GM23338 (cell line): ENCODE results near the gene UBE2D3. TPM values are rescaled to one million over a fixed set of nuclear protein-coding genes. Genes with fewer than 3 reads are reported as not detected.

Experiments used
- ATAC-seq: fragments of 200-7000 bp; cut with Tn5 transposase; 3 replicates; pipeline ENCODE4 v1.9.1; 2020
- DNase-seq: peaks from one replicate; pipeline ENCODE4 v3.0.0-alpha.2; 2015; ENCODE audit warnings: low spot score
- H2AFZ ChIP-seq: fragments of 200-600 bp; sonication (generic); 2 replicates; pipeline ENCODE4 v1.8.0; 2016; ENCODE audit warnings: antibody characterized with exemption, mild to moderate bottlenecking, moderate library complexity
- H3F3A ChIP-seq: fragments of 200-600 bp; sonication (generic); replicated peaks from 2 replicates; pipeline ENCODE4 v1.8.0; 2017; ENCODE audit warnings: antibody characterized with exemption, mixed run types, low read depth
- H3K27ac ChIP-seq: fragments of 200-600 bp; sonication (generic); 2 replicates; pipeline ENCODE4 v1.6.1; 2016; ENCODE audit warnings: low read depth
- H3K27me3 ChIP-seq: fragments of 200-600 bp; sonication (generic); 2 replicates; pipeline ENCODE4 v1.8.0; 2016; ENCODE audit warnings: mild to moderate bottlenecking, mixed run types, moderate library complexity; ENCODE audit not compliant: insufficient read depth
- H3K36me3 ChIP-seq: fragments of 200-600 bp; sonication (generic); 2 replicates; pipeline ENCODE4 v1.8.0; 2016; ENCODE audit warnings: mild to moderate bottlenecking; ENCODE audit not compliant: insufficient read depth
- H3K4me1 ChIP-seq: fragments of 200-600 bp; sonication (generic); 2 replicates; pipeline ENCODE4 v1.8.0; 2016; ENCODE audit warnings: mild to moderate bottlenecking, moderate library complexity; ENCODE audit not compliant: insufficient read depth
- H3K4me2 ChIP-seq: fragments of 200-600 bp; sonication (generic); 2 replicates; pipeline ENCODE4 v1.7.1; 2017; ENCODE audit warnings: mixed run types
- H3K4me3 ChIP-seq: fragments of 200-600 bp; sonication (generic); 2 replicates; pipeline ENCODE4 v1.6.1; 2016; ENCODE audit warnings: mixed run types
- H3K79me2 ChIP-seq: fragments of 200-600 bp; sonication (generic); replicated peaks from 2 replicates; pipeline ENCODE4 v1.8.0; 2017; ENCODE audit warnings: mild to moderate bottlenecking; ENCODE audit not compliant: insufficient read depth
- H3K9me2 ChIP-seq: fragments of 200-600 bp; sonication (generic); 2 replicates; pipeline ENCODE4 v1.8.0; 2017; ENCODE audit not compliant: insufficient read depth
- H4K20me1 ChIP-seq: fragments of 200-600 bp; sonication (generic); replicated peaks from 2 replicates; pipeline ENCODE4 v1.8.0; 2017; ENCODE audit warnings: mild to moderate bottlenecking; ENCODE audit not compliant: insufficient read depth
- H3K27ac Mint-ChIP-seq: 2 replicates; pipeline ENCODE4 v1.8.0; 2020; ENCODE audit warnings: inconsistent platforms, mild to moderate bottlenecking, moderate library complexity, mixed read lengths
- H3K27me3 Mint-ChIP-seq: 3 replicates; pipeline ENCODE4 v1.8.0; 2022; ENCODE audit warnings: low read depth, mild to moderate bottlenecking, moderate library complexity, mixed read lengths, inconsistent platforms; ENCODE audit not compliant: insufficient read depth, poor library complexity
- H3K36me3 Mint-ChIP-seq: 3 replicates; pipeline ENCODE4 v1.8.0; 2021; ENCODE audit warnings: low read depth, mild to moderate bottlenecking, inconsistent platforms, moderate library complexity, mixed read lengths
- H3K4me1 Mint-ChIP-seq: 3 replicates; pipeline ENCODE4 v1.8.0; 2020; ENCODE audit warnings: mild to moderate bottlenecking, inconsistent platforms, mixed read lengths
- H3K4me3 Mint-ChIP-seq: 3 replicates; pipeline ENCODE4 v1.8.0; 2021; ENCODE audit warnings: moderate library complexity, mild to moderate bottlenecking, inconsistent platforms, mixed read lengths
- H3K9me3 Mint-ChIP-seq: 3 replicates; pipeline ENCODE4 v1.8.0; 2020; ENCODE audit warnings: moderate library complexity, mild to moderate bottlenecking, inconsistent platforms, mixed read lengths
- CREB1 ChIP-seq: fragments of 250-450 bp; sonication (Bioruptor Pico); IDR thresholded peaks from 2 replicates; pipeline ENCODE4 v1.5.0; 2020; ENCODE audit warnings: low read depth, mild to moderate bottlenecking, moderate library complexity
- EZH2 ChIP-seq: fragments of 200-600 bp; sonication (generic); IDR thresholded peaks from one replicate; pipeline ENCODE4 v1.8.0; 2017; ENCODE audit warnings: antibody characterized with exemption, mild to moderate bottlenecking, low read depth; ENCODE audit not compliant: unreplicated experiment
- POLR2AphosphoS5 ChIP-seq: IDR thresholded peaks from 2 replicates; pipeline ENCODE4 v1.6.1; 2016; ENCODE audit warnings: antibody characterized with exemption, low read depth
- ZNF114 ChIP-seq: fragments of 250-450 bp; sonication (Bioruptor Pico); IDR thresholded peaks from 2 replicates; pipeline ENCODE4 v1.5.0; 2020; ENCODE audit warnings: mild to moderate bottlenecking, moderate library complexity
- ZNF331 ChIP-seq: fragments of 250-450 bp; sonication (Bioruptor Pico); IDR thresholded peaks from 2 replicates; pipeline ENCODE4 v1.5.0; 2020; ENCODE audit warnings: low read depth, mild to moderate bottlenecking, moderate library complexity
- ZNF462 ChIP-seq: fragments of 250-450 bp; sonication (Bioruptor Pico); IDR thresholded peaks from 2 replicates; pipeline ENCODE4 v1.5.0; 2020; ENCODE audit warnings: mild to moderate bottlenecking, moderate library complexity
- polyA plus RNA-seq: library from polyadenylated mRNA; unstranded; fragments of >200 nt; fragmentation: Nextera tagmentation; extraction: Ambion mirVana; gene quantifications from 2 replicates; pipeline ENCODE4 v1.2.1, GENCODE V29; 2016
- total RNA-seq: library from RNA; depleted of rRNA; stranded (reverse); fragments of >200 nt; shearing (Covaris generic); gene quantifications from 2 replicates; pipeline ENCODE4 v1.2.3, GENCODE V29; 2014
- TF ChIP-seq, protein P1 (sequence below), 2 experiments: fragments of 200-600 bp in 1 of 2; sonication (generic) in 1 of 2; conservative IDR thresholded peaks; 2 replicates each; pipeline versions ENCODE4 v1.5.1 to v1.6.1; 2016 to 2017; ENCODE audit warnings: antibody characterized with exemption in 2 of 2, low read depth in 2 of 2, mild to moderate bottlenecking in 2 of 2, moderate library complexity in 1 of 2

UBE2D3 gene
- total and polyA plus RNA-seq, 2 experiments from 2014 or later, result 250 to 498 TPM

DNA sequence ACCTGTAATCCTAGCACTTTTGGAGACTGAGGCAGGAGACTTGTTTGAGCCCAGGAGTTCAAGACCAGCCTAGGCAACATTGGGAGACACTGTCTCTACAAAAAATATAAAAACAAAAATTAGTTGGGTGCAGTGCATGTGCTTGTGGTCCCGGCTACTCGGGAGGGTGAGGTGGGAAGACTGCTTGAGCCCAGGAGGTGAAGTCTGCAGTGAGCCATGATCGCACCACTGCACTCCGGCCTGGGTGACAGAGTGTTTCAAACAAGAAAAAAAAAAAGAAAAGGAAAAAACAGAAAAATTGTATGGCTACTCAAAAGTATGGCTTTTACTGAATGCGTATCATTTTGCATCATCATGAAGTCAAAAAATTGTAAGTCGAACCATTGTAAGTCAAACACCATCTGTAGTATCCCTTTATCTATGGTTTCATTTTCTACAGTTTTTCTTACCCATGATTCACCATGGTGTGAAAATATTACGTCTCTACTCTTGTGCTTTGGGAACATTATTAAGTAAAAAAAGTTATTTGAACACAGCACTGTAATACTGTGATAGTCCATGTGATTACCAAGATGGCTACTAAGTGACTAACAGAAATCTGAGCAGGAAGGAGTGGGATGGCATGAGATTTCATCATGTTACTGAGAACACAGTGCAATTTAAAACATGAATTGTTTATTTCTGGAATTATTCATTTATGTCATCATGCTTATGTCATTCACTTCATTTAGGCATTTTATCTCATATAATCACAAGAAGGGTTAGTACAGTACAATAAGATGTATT lies 40.1 kb downstream of the UBE2D3 start (continued):
- TF ChIP-seq ZNF462 (CRISPR knock-in tag) (no peak), EZH2 (no peak), POLR2AphosphoS5 (no peak), CREB1 (no peak), ZNF114 (CRISPR knock-in tag) (no peak)
- TF ChIP-seq, protein P1, sequence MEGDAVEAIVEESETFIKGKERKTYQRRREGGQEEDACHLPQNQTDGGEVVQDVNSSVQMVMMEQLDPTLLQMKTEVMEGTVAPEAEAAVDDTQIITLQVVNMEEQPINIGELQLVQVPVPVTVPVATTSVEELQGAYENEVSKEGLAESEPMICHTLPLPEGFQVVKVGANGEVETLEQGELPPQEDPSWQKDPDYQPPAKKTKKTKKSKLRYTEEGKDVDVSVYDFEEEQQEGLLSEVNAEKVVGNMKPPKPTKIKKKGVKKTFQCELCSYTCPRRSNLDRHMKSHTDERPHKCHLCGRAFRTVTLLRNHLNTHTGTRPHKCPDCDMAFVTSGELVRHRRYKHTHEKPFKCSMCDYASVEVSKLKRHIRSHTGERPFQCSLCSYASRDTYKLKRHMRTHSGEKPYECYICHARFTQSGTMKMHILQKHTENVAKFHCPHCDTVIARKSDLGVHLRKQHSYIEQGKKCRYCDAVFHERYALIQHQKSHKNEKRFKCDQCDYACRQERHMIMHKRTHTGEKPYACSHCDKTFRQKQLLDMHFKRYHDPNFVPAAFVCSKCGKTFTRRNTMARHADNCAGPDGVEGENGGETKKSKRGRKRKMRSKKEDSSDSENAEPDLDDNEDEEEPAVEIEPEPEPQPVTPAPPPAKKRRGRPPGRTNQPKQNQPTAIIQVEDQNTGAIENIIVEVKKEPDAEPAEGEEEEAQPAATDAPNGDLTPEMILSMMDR (conservative IDR thresholded peaks at IDR 0.05; ENCODE audit: low read depth in 2 of 2), result no peak

GRCh38 chr4:102786279-102786678 lies 41.1 kb downstream of the UBE2D3 start:
- DNase-seq, result no peak
- H3K4me3 Mint-ChIP-seq, result no peak overlapping the region
- no peaks in the 10 kb centered on the region; the same call in 2 of the 3 replicates for H3K9me3 Mint-ChIP-seq
- H3K36me3 ChIP-seq, result no peaks in the 10 kb centered on the region
- no peak overlapping the region for H3K4me2 ChIP-seq
- H2AFZ ChIP-seq, result no peak overlapping the region
- no peaks in the 10 kb centered on the region for H3F3A ChIP-seq
- no peak overlapping the region for H3K27ac ChIP-seq
- H3K36me3 Mint-ChIP-seq, result peaks cover 1% of the 10 kb centered on the region; the same call in 1 of the 3 replicates
- H3K9me2 ChIP-seq, result no peaks in the 10 kb centered on the region
- H3K4me1 ChIP-seq, result no peaks in the 10 kb centered on the region
- no peak for ATAC-seq
- no peaks in the 10 kb centered on the region; the same call in 2 of the 3 replicates for H3K4me1 Mint-ChIP-seq
- no peak overlapping the region for H3K4me3 ChIP-seq
- peaks cover 7% of the 10 kb centered on the region for H3K27me3 Mint-ChIP-seq
- H3K79me2 ChIP-seq, result no peaks in the 10 kb centered on the region
- no peaks in the 10 kb centered on the region for H3K27me3 ChIP-seq
- no peaks in the 10 kb centered on the region for H4K20me1 ChIP-seq
- no peak overlapping the region for H3K27ac Mint-ChIP-seq
- TF ChIP-seq ZNF462 (CRISPR knock-in tag) (no peak), ZNF331 (no peak), ZNF114 (CRISPR knock-in tag) (no peak)
